ENCODE measurements around the gene KRTAP5-2.

The KRTAP5-2 gene

DNA sequence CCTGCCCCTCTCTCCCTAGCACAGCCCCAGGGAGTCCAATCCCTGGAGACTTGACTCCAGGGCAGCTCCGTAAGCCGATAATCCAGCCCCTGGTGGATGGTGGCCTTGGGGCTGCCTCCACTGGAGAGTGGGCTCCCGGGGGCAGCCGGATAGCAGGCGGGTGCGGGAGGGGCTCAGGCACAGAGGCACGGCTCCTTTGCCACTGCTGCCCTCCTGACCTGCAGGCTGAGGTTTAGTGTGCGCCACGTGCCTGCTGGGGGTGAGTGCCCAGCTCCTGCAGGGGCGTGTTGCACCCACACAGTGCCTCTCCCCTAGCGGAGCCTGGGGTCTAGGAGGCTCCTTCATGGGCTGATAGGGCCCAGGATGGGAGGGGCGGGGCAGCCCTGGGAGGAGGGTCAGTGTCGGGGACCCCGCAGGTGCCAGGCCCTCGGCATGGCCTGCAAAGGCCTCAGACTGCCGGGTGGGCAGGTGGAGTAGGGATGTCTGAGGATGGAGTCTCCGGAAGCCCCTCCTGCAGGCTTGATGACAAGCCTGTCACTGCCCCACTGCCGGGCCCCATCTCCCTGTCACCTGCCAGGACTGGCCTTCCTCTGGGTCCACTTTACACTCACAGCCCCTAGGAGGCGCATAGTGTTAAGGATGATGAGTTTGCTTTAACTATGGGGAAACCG, 31.6 kb downstream of the KRTAP5-2 start:
- H4K20me1 ChIP-seq (ENCODE audit: insufficient read depth, low read length): peaks cover 13% of the 10 kb centered on the region

GRCh38 chr11:1565904-1566247, 32.2 kb downstream of the KRTAP5-2 start:
- Histone ChIP-seq H3K36me3 (ENCODE audit: insufficient read depth, low read length) (no peaks in the 10 kb centered on the region), H3K4me3 (ENCODE audit: low read depth in 1 of 2, low read length in 2 of 2) (no peak overlapping the region), H3K9me3 (ENCODE audit: insufficient read depth, low read length, severe bottlenecking) (no peaks in the 10 kb centered on the region), H4K20me1 (ENCODE audit: insufficient read depth, low read length) (peaks cover 14% of the 10 kb centered on the region), H3K9ac (ENCODE audit: low read depth, low read length) (no peak overlapping the region), H3K79me2 (ENCODE audit: insufficient read depth, low read length) (no peaks in the 10 kb centered on the region), H3K4me1 (ENCODE audit: insufficient read depth, low read length) (no peaks in the 10 kb centered on the region), H2AFZ (ENCODE audit: low read depth, low read length) (no peak overlapping the region), H3K27me3 (ENCODE audit: insufficient read depth, low read length, poor library complexity) (peaks cover under 1% of the 10 kb centered on the region), H3K27ac (ENCODE audit: low read length) (no peak overlapping the region), H3K4me2 (ENCODE audit: insufficient read depth, low read length) (no peak overlapping the region)
- ATAC-seq (ENCODE audit: insufficient read depth, low read depth) (no peak), DNase-seq (no peak)
- no peak for TF ChIP-seq EZH2 (IDR thresholded peaks at IDR 0.05; ENCODE audit: borderline replicate concordance, low read depth, low read length, severe bottlenecking)
- no peak for TF ChIP-seq CTCF (IDR thresholded peaks at IDR 0.05; ENCODE audit: borderline replicate concordance, extremely low read depth, low read length, poor library complexity, severe bottlenecking)

More for the DNA sequence above, 31.6 kb downstream of the KRTAP5-2 start:
- DNase-seq: no peak
- Histone ChIP-seq H3K9me3 (ENCODE audit: insufficient read depth, low read length, severe bottlenecking) (no peaks in the 10 kb centered on the region), H2AFZ (ENCODE audit: low read depth, low read length) (no peak overlapping the region), H3K79me2 (ENCODE audit: insufficient read depth, low read length) (no peaks in the 10 kb centered on the region), H3K4me1 (ENCODE audit: insufficient read depth, low read length) (no peaks in the 10 kb centered on the region), H3K4me3 (ENCODE audit: low read depth in 1 of 2, low read length in 2 of 2) (no peak overlapping the region), H3K36me3 (ENCODE audit: insufficient read depth, low read length) (no peaks in the 10 kb centered on the region), H3K27me3 (ENCODE audit: insufficient read depth, low read length, poor library complexity) (no peaks in the 10 kb centered on the region), H3K27ac (ENCODE audit: low read length) (no peak overlapping the region), H3K9ac (ENCODE audit: low read depth, low read length) (no peak overlapping the region), H3K4me2 (ENCODE audit: insufficient read depth, low read length) (no peak overlapping the region)
- ATAC-seq (ENCODE audit: insufficient read depth, low read depth): no peak
- no peak for TF ChIP-seq EZH2 (IDR thresholded peaks at IDR 0.05; ENCODE audit: borderline replicate concordance, low read depth, low read length, severe bottlenecking)
- no peak for TF ChIP-seq CTCF (IDR thresholded peaks at IDR 0.05; ENCODE audit: borderline replicate concordance, extremely low read depth, low read length, poor library complexity, severe bottlenecking)

- H3K9me3 ChIP-seq (ENCODE audit: insufficient read depth, low read length, severe bottlenecking): no peaks in the 10 kb centered on the region
- no peak overlapping the region for H2AFZ ChIP-seq (ENCODE audit: low read depth, low read length)
- H3K9ac ChIP-seq (ENCODE audit: low read depth, low read length): no peak overlapping the region
- H3K4me3 ChIP-seq (ENCODE audit: low read depth in 1 of 2, low read length in 2 of 2): no peak overlapping the region
- H3K36me3 ChIP-seq (ENCODE audit: insufficient read depth, low read length): no peaks in the 10 kb centered on the region
- DNase-seq (no peak), ATAC-seq (ENCODE audit: insufficient read depth, low read depth) (no peak)
- peaks cover 5% of the 10 kb centered on the region for H3K27me3 ChIP-seq (ENCODE audit: insufficient read depth, low read length, poor library complexity)
- H3K4me1 ChIP-seq (ENCODE audit: insufficient read depth, low read length): no peaks in the 10 kb centered on the region
- peaks cover 17% of the 10 kb centered on the region for H4K20me1 ChIP-seq (ENCODE audit: insufficient read depth, low read length)
- no peak overlapping the region for H3K27ac ChIP-seq (ENCODE audit: low read length)
- TF ChIP-seq EZH2 (IDR thresholded peaks at IDR 0.05; ENCODE audit: borderline replicate concordance, low read depth, low read length, severe bottlenecking) (no peak), CTCF (IDR thresholded peaks at IDR 0.05; ENCODE audit: borderline replicate concordance, extremely low read depth, low read length, poor library complexity, severe bottlenecking) (no peak)
- H3K79me2 ChIP-seq (ENCODE audit: insufficient read depth, low read length): no peaks in the 10 kb centered on the region
- no peak overlapping the region for H3K4me2 ChIP-seq (ENCODE audit: insufficient read depth, low read length)
Measured at GRCh38 chr11:1565173-1565903, 32.8 kb downstream of the KRTAP5-2 start.

All from DND-41 (cell line).